GM12891 (cell line): ENCODE measurements around the gene SNX8.

Experiments used
- PAX5 ChIP-seq: IDR thresholded peaks from 2 replicates; pipeline ENCODE4 v1.6.1; 2011; ENCODE audit warnings: low read length, moderate library complexity, mild to moderate bottlenecking; ENCODE audit not compliant: insufficient read depth, severe bottlenecking
- POLR2A ChIP-seq: IDR thresholded peaks from 2 replicates; pipeline ENCODE4 v1.6.1; 2011; ENCODE audit warnings: low read depth, low read length, control low read depth
- POLR2AphosphoS5 ChIP-seq: IDR thresholded peaks from 2 replicates; pipeline ENCODE4 v1.6.1; 2011; ENCODE audit warnings: low read depth, low read length, control low read depth
- POU2F2 ChIP-seq: IDR thresholded peaks from 2 replicates; pipeline ENCODE4 v1.6.1; 2011; ENCODE audit warnings: low read depth, mild to moderate bottlenecking, control low read depth, low read length, moderate library complexity
- SPI1 ChIP-seq: IDR thresholded peaks from 2 replicates; pipeline ENCODE4 v1.6.1; 2011; ENCODE audit warnings: low read depth, low read length, control low read depth
- TAF1 ChIP-seq: IDR thresholded peaks from 2 replicates; pipeline ENCODE4 v1.6.1; 2011; ENCODE audit warnings: low read depth, low read length, control low read depth

DNA sequence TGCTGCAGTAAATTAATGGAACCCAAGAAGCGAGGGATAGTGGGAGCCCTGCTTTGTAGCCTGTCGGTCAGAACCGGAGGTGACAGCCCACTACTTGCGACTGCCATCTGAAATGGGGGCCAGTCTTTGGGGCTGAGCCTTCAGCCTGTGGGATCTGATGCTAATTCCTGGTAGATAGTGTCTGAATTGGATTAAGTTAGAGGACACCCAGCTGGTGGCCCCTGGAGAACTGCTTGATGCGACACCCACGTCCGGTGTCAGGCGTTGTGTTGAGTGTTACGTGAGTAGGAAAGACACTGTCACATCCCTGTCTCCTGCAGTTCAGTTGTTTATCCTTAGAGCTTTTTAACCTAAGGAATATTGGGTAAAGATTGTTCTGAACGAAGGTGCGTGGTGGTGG lies 45.4 kb upstream of the SNX8 start:
- no peak for TF ChIP-seq TAF1
- no peak for TF ChIP-seq POLR2A
- TF ChIP-seq POU2F2 = no peak
- peak; percentile 39; the same call in 1 of the 2 replicates for TF ChIP-seq POLR2AphosphoS5
- TF ChIP-seq SPI1 = no peak
- no peak for TF ChIP-seq PAX5
